HCT116 (cell line): ENCODE data around the gene THBS1. TPM values are rescaled to one million over a fixed set of nuclear protein-coding genes. Genes with fewer than 3 reads are reported as not detected.

Experiments used
- ATAC-seq: fragments of 200-7000 bp; cut with Tn5 transposase; 2 replicates; pipeline ENCODE4 v1.9.1; 2020; ENCODE audit warnings: mild to moderate bottlenecking, moderate library complexity
- Bru-seq: library from RNA; stranded (reverse); fragments of 400-500 nt; gene quantifications from one replicate; lab custom pipeline; 2021; lab: Mats Ljungman, UMichigan
- BruChase-seq, 2 experiments: library from RNA; stranded (reverse); fragments of 400-500 nt; gene quantifications; one replicate each; lab custom pipeline; 2021; lab: Mats Ljungman, UMichigan
- BruUV-seq: library from RNA; stranded (reverse); fragments of 400-500 nt; replicated peaks from 2 replicates; lab custom pipeline; 2021; lab: Mats Ljungman, UMichigan
- CTCF ChIA-PET: fragments of 300-600 bp; sonication (Branson Sonifier 250); formaldehyde crosslinking; loops from one replicate; lab custom pipeline; 2021; ENCODE audit warnings: antibody characterized with exemption; lab: Charles Lee
- POLR2A ChIA-PET: fragments of 300-600, 350-600 bp; sonication (Branson Sonifier 250); formaldehyde crosslinking; loops from one replicate; lab custom pipeline; 2021; ENCODE audit warnings: antibody characterized with exemption; lab: Charles Lee
- RAD21 ChIA-PET, 2 experiments: fragments of 300-600 bp; sonication (Branson Sonifier 250); formaldehyde crosslinking; loops; one replicate each; lab custom pipeline; 2023; ENCODE audit warnings: low total read pairs in 2 of 2; ENCODE audit not compliant: uncharacterized antibody in 2 of 2, unreplicated experiment in 2 of 2, low non-redundant PET in 1 of 2; lab: Charles Lee
- DNase-seq: peaks from one replicate; pipeline ENCODE4 v3.0.0-alpha.2; 2010; ENCODE audit warnings: low read depth, low spot score
- H2AFZ ChIP-seq: fragments of 200-600 bp; shearing (Covaris generic), sonication (generic); 2 replicates; pipeline ENCODE4 v1.6.1; 2017; ENCODE audit warnings: low read depth, mixed run types, mixed read lengths, antibody characterized with exemption, low read length; ENCODE audit not compliant: poor library complexity, severe bottlenecking
- H3K27ac ChIP-seq: 2 replicates; pipeline ENCODE4 v1.5.1; 2012; ENCODE audit warnings: low read depth, low read length
- H3K27me3 ChIP-seq: fragments of 200-600 bp; sonication (generic); 2 replicates; pipeline ENCODE4 v1.6.1; 2016; ENCODE audit warnings: mixed run types, low read length, mixed read lengths; ENCODE audit not compliant: insufficient read depth
- H3K36me3 ChIP-seq, 2 experiments: fragments of 200-500 bp in 1 of 2; fragments of 200-600 bp in 1 of 2; sonication (Bioruptor generic) in 1 of 2; sonication (generic) in 1 of 2; 2 replicates each; pipeline versions ENCODE4 v1.5.1 to v1.6.1; 2014 to 2016; ENCODE audit warnings: low read length in 2 of 2, inconsistent platforms in 1 of 2, mixed read lengths in 1 of 2, mixed run types in 1 of 2; ENCODE audit not compliant: insufficient read depth in 2 of 2, control insufficient read depth in 1 of 2
- H3K4me1 ChIP-seq, 2 experiments: fragments of 200-600 bp in 1 of 2; sonication (generic) in 1 of 2; 2 replicates each; pipeline versions ENCODE4 v1.5.1 to v1.6.1; 2012 to 2017; ENCODE audit warnings: low read length in 2 of 2, inconsistent platforms in 1 of 2, mild to moderate bottlenecking in 1 of 2, mixed read lengths in 1 of 2, mixed run types in 1 of 2, moderate library complexity in 1 of 2; ENCODE audit not compliant: insufficient read depth in 2 of 2, control insufficient read depth in 1 of 2
- H3K4me2 ChIP-seq: fragments of 200-600 bp; sonication (generic); 2 replicates; pipeline ENCODE4 v1.6.1; 2017; ENCODE audit warnings: mixed run types, low read length, mixed read lengths
- H3K4me3 ChIP-seq, 2 experiments: fragments of 200-600 bp in 1 of 2; sonication (generic) in 1 of 2; replicated peaks in 1 of 2; 2 replicates each; pipeline ENCODE4 v1.5.1; 2011 to 2016; ENCODE audit warnings: low read length in 2 of 2, control low read depth in 1 of 2, low read depth in 1 of 2, mild to moderate bottlenecking in 1 of 2, mixed read lengths in 1 of 2, mixed run types in 1 of 2
- H3K79me2 ChIP-seq: fragments of 200-600 bp; sonication (generic); 2 replicates; pipeline ENCODE4 v1.6.1; 2017; ENCODE audit warnings: mild to moderate bottlenecking, mixed run types, low read length, moderate library complexity, mixed read lengths; ENCODE audit not compliant: insufficient read depth
- H3K9ac ChIP-seq: fragments of 200-600 bp; sonication (generic); 2 replicates; pipeline ENCODE4 v1.6.1; 2016; ENCODE audit warnings: low read length, mixed read lengths
- H3K9me2 ChIP-seq: fragments of 200-600 bp; sonication (generic), shearing (Covaris generic); 2 replicates; pipeline ENCODE4 v1.6.1; 2017; ENCODE audit warnings: mixed run types, mild to moderate bottlenecking, moderate library complexity; ENCODE audit not compliant: insufficient read depth
- H3K9me3 ChIP-seq, 2 experiments: fragments of 200-500 bp in 1 of 2; fragments of 200-600 bp in 1 of 2; sonication (Bioruptor generic) in 1 of 2; sonication (generic) in 1 of 2; 2 replicates each; pipeline ENCODE4 v1.6.1; 2014 to 2017; ENCODE audit warnings: low read length in 2 of 2, mixed read lengths in 2 of 2, inconsistent platforms in 1 of 2, low read depth in 1 of 2, mild to moderate bottlenecking in 1 of 2, mixed run types in 1 of 2, moderate library complexity in 1 of 2; ENCODE audit not compliant: control insufficient read depth in 1 of 2, insufficient read depth in 1 of 2
- H4K20me1 ChIP-seq: fragments of 200-600 bp; sonication (generic), shearing (Covaris generic); 2 replicates; pipeline ENCODE4 v1.6.1; 2017; ENCODE audit warnings: mixed run types, mild to moderate bottlenecking, moderate library complexity; ENCODE audit not compliant: insufficient read depth
- CBX3 ChIP-seq: IDR thresholded peaks from 2 replicates; pipeline ENCODE4 v1.6.1; 2012; ENCODE audit warnings: low read depth
- CEBPB ChIP-seq: IDR thresholded peaks from 2 replicates; pipeline ENCODE4 v1.6.1; 2012; ENCODE audit warnings: low read depth
- EGR1 ChIP-seq: IDR thresholded peaks from 2 replicates; pipeline ENCODE4 v1.6.1; 2012; ENCODE audit warnings: low read depth
- ELF1 ChIP-seq: IDR thresholded peaks from 2 replicates; pipeline ENCODE4 v1.6.1; 2012; ENCODE audit warnings: low read depth, borderline replicate concordance
- EZH2phosphoT487 ChIP-seq: fragments of 200-600 bp; IDR thresholded peaks from 2 replicates; pipeline ENCODE4 v1.6.1; 2018; ENCODE audit warnings: antibody characterized with exemption, borderline replicate concordance
- FOSL1 ChIP-seq: IDR thresholded peaks from 2 replicates; pipeline ENCODE4 v1.6.1; 2012; ENCODE audit warnings: low read depth
- JUND ChIP-seq: IDR thresholded peaks from 2 replicates; pipeline ENCODE4 v1.6.1; 2012
- POLR2AphosphoS5 ChIP-seq: IDR thresholded peaks from 2 replicates; pipeline ENCODE4 v1.6.1; 2011; ENCODE audit warnings: mild to moderate bottlenecking, low read depth, low read length, moderate library complexity
- SIN3A ChIP-seq: IDR thresholded peaks from 2 replicates; pipeline ENCODE4 v1.6.1; 2012; ENCODE audit warnings: low read depth
- SP1 ChIP-seq: IDR thresholded peaks from 2 replicates; pipeline ENCODE4 v1.6.1; 2012; ENCODE audit warnings: low read depth
- SRF ChIP-seq: IDR thresholded peaks from 2 replicates; pipeline ENCODE4 v1.6.1; 2012; ENCODE audit warnings: low read depth
- TCF7L2 ChIP-seq: IDR thresholded peaks from 2 replicates; pipeline ENCODE4 v1.7.0; 2011; ENCODE audit warnings: borderline replicate concordance, inconsistent platforms; ENCODE audit not compliant: insufficient read depth, insufficient read length; ENCODE audit errors: extremely low read depth
- YY1 ChIP-seq: IDR thresholded peaks from 2 replicates; pipeline ENCODE4 v1.6.1; 2011; ENCODE audit warnings: low read length, low read depth, moderate library complexity, mild to moderate bottlenecking; ENCODE audit not compliant: insufficient replicate concordance; ENCODE audit errors: extremely low read depth
- ZFX ChIP-seq: fragments of 450-650 bp; IDR thresholded peaks from 2 replicates; pipeline ENCODE4 v1.6.1; 2017
- ZNF274 ChIP-seq: fragments of 200-500 bp; sonication (Bioruptor generic); IDR thresholded peaks from 2 replicates; pipeline ENCODE4 v1.6.1; 2014; ENCODE audit warnings: mild to moderate bottlenecking, low read depth, low read length, inconsistent platforms
- intact Hi-C: fragments of 100-400 bp; cut with micrococcal nuclease; formaldehyde crosslinking; loops from 2 replicates; pipeline ENCODE4 v1.10.0; 2022
- long read RNA-seq: library from polyadenylated mRNA; unstranded; transcript quantifications from one replicate; pipeline ENCODE4 v2.0.0, GENCODE V29; 2021; ENCODE audit not compliant: unreplicated experiment
- polyA plus RNA-seq: library from polyadenylated mRNA; unstranded; fragments of >200 nt; gene quantifications from 2 replicates; pipeline ENCODE4 v1.2.1, GENCODE V29; 2012; ENCODE audit warnings: missing spikeins
- total RNA-seq: library from RNA; stranded (reverse); gene quantifications from one replicate; pipeline ENCODE4 v1.2.1, GENCODE V29; 2021; ENCODE audit not compliant: unreplicated experiment
- TF ChIP-seq, protein P1 (sequence below): IDR thresholded peaks from 2 replicates; pipeline ENCODE4 v1.6.1; 2012
- TF ChIP-seq, protein P2 (sequence below): IDR thresholded peaks from 2 replicates; pipeline ENCODE4 v1.6.1; 2011; ENCODE audit warnings: mild to moderate bottlenecking, low read length, moderate library complexity; ENCODE audit not compliant: insufficient replicate concordance; ENCODE audit errors: extremely low read depth

The THBS1 gene
- 6.3 TPM for total RNA-seq
- polyA plus RNA-seq = 2.8 and 5.6 TPM in 2 replicates
- percentile 43 among the genes with signal in this experiment for Bru-seq, nascent RNA
- BruChase-seq, experiment 1, labeled RNA remaining after a 6-hour chase = percentile 53 among the genes with signal in this experiment
- BruChase-seq, experiment 2, labeled RNA remaining after a 2-hour chase = percentile 47 among the genes with signal in this experiment
- long read RNA-seq, partial matches to known transcripts = 4 of 5 reads
- long read RNA-seq, other reads (novel, unspliced or antisense) = 1 of 5 reads

DNA sequence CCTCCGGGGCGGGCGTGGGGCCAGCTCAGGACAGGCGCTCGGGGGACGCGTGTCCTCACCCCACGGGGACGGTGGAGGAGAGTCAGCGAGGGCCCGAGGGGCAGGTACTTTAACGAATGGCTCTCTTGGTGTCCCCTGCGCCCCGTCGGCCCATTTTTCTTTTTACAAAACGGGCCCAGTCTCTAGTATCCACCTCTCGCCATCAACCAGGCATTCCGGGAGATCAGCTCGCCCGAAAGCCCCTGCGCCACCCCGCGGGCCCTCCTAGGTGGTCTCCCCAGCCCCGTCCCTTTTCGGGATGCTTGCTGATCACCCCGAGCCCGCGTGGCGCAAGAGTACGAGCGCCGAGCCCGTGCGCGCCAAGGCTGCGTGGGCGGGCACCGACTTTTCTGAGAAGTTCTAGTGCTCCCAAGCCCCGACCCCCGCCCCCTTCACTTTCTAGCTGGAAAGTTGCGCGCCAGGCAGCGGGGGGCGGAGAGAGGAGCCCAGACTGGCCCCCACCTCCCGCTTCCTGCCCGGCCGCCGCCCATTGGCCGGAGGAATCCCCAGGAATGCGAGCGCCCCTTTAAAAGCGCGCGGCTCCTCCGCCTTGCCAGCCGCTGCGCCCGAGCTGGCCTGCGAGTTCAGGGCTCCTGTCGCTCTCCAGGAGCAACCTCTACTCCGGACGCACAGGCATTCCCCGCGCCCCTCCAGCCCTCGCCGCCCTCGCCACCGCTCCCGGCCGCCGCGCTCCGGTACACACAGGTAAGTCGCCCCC is at the start of gene THBS1:
Gene THBS1 (plus strand): TSS at position 595 of the 757 bp plus-strand sequence. CDS start 779 bp downstream, outside the sequence.
- peak within 1 kb of the TSS; percentile 70 for H2AFZ ChIP-seq

DNA sequence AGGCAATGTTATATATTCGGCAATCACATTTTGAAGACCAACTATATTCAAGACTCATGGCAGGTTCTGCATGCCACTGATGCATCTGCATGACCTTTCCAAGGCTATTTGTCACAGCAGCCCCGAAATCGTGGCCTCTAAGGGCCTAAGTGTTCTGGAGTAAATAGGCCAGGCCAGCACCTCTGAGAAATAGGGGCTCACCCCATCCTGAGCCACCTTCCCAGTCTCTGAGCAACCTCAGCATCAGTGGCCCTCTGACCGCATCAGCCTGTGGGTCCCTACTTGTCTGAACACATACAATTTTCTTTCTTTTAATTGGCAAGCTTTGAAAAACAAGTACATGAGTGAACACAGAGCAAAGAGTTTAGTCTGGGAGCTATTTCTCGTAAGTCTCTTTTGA is 45.9 kb upstream of the THBS1 start:
- no peaks in the 10 kb centered on the region for H3K9me2 ChIP-seq
- intact Hi-C loops = no loop called here
- RAD21 ChIA-PET = no interaction called here
- no peaks in the 10 kb centered on the region for H3K36me3 ChIP-seq
- POLR2A ChIA-PET = no interaction called here
- H3K9ac ChIP-seq = no peak overlapping the region
- H3K27me3 ChIP-seq = no peaks in the 10 kb centered on the region
- CTCF ChIA-PET = no interaction called here
- no peak overlapping the region for H3K27ac ChIP-seq
- ATAC-seq (no peak), DNase-seq (no peak)
- H3K4me2 ChIP-seq = no peak overlapping the region
- no peak overlapping the region for H2AFZ ChIP-seq
- H4K20me1 ChIP-seq = no peaks in the 10 kb centered on the region
- H3K4me1 ChIP-seq = no peaks in the 10 kb centered on the region
- no peaks in the 10 kb centered on the region for H3K79me2 ChIP-seq
- no TSS peak for BruUV-seq
- H3K9me3 ChIP-seq = no peaks in the 10 kb centered on the region
- no peak overlapping the region for H3K4me3 ChIP-seq
- TF ChIP-seq ELF1 (no peak), CEBPB (no peak), YY1 (no peak), SP1 (no peak), EGR1 (no peak), ZNF274 (no peak), FOSL1 (no peak), CBX3 (no peak), SRF (no peak), POLR2AphosphoS5 (no peak), JUND (no peak), TCF7L2 (no peak), EZH2phosphoT487 (no peak)
- TF ChIP-seq, protein P1, sequence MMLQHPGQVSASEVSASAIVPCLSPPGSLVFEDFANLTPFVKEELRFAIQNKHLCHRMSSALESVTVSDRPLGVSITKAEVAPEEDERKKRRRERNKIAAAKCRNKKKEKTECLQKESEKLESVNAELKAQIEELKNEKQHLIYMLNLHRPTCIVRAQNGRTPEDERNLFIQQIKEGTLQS = no peak
- TF ChIP-seq, protein P2, sequence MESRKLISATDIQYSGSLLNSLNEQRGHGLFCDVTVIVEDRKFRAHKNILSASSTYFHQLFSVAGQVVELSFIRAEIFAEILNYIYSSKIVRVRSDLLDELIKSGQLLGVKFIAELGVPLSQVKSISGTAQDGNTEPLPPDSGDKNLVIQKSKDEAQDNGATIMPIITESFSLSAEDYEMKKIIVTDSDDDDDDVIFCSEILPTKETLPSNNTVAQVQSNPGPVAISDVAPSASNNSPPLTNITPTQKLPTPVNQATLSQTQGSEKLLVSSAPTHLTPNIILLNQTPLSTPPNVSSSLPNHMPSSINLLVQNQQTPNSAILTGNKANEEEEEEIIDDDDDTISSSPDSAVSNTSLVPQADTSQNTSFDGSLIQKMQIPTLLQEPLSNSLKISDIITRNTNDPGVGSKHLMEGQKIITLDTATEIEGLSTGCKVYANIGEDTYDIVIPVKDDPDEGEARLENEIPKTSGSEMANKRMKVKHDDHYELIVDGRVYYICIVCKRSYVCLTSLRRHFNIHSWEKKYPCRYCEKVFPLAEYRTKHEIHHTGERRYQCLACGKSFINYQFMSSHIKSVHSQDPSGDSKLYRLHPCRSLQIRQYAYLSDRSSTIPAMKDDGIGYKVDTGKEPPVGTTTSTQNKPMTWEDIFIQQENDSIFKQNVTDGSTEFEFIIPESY = no peak

More for the DNA sequence above, at the start of gene THBS1:
- Histone ChIP-seq H3K4me3 (peak within 1 kb of the TSS; percentile 64 to 68), H3K27me3 (no peaks in the 10 kb centered on the region), H3K79me2 (no peaks in the 10 kb centered on the region), H3K27ac (peak within 1 kb of the TSS; percentile 41; the same call in 1 of the 2 replicates), H3K4me1 (peaks cover 11 to 29% of the 10 kb centered on the region in 2 experiments), H3K36me3 (peaks cover 0 to 8% of the 10 kb centered on the region in 2 experiments; a peak in 1 of 4 replicates), H3K9me2 (no peaks in the 10 kb centered on the region), H3K4me2 (peak within 1 kb of the TSS; percentile 91), H3K9me3 (no peaks in the 10 kb centered on the region), H3K9ac (peak within 1 kb of the TSS; percentile 55), H4K20me1 (no peaks in the 10 kb centered on the region)
- POLR2A ChIA-PET = interaction anchor here (0.8 to 1.8 kb wide), 5 partner anchors 9 to 770 kb away, joined by 3 to 11 read pairs (median 4); no protein-coding TSS in a partner anchor
- intact Hi-C loops = loop anchor here (1.0 to 2.0 kb wide), 5 partner anchors 176 to 874 kb away; no protein-coding TSS in a partner anchor
- CTCF ChIA-PET = interaction anchor here (0.7 to 5.5 kb wide), 25 partner anchors 10 to 876 kb away, joined by 3 to 52 read pairs (median 3); no protein-coding TSS in a partner anchor
- RAD21 ChIA-PET = interaction anchor here (0.8 to 2.4 kb wide), 7 partner anchors 176 to 450 kb away, joined by 3 to 13 read pairs (median 4); no protein-coding TSS in a partner anchor
- BruUV-seq = no TSS peak
- DNase-seq (no peak), ATAC-seq (peak; percentile 69)
- peak; percentile 64 for TF ChIP-seq POLR2AphosphoS5
- TF ChIP-seq EGR1 = peak; percentile 76
- peak; percentile 48; the same call in 1 of the 2 replicates for TF ChIP-seq ZFX
- TF ChIP-seq SIN3A = no peak
